ENCODE measurements around the gene SLIT1. TPM values are rescaled to one million over a fixed set of nuclear protein-coding genes. Genes with fewer than 3 reads are reported as not detected.

Gene SLIT1
- total RNA-seq, 1 donor: not detected

DNA sequence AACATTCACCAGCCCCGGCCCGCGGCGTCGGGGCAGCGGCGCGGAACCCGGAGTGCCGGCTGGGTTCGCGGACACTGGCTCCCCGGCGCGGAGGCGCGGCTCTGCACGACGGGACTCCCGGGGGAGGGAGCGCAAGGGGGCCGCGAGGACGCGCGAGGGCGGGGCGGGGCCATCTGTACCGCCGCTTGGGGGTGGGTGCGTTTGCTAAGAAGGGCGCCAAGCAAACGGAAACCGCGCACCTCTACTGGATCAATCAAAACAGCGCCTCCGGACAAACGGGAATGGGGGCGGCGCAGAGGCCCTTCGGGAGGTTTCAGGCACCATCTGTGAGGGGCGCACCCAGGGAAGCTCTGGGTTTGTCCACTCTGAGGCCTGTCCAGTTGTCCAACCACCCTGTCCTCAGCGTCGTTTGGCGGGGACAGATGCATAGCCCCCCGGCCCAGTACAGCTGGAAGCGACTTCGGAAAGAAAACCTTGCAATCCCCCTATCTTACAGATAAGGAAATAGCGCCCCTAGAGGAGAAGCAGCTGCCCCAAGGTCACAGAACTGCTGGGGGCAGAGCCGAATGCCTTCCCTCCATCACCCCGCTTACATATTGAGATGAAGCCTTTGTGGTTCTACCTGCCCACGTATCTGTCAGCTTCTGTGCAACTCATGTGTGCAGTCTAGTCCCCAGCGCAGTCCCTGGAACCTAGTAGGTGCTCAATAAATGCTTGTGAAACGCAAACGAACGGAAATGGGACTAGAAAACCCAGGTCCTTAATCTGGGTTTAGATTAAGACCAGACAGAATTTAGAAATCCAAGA lies 10.7 kb upstream of the SLIT1 start:
- TF ChIP-seq, protein P1, sequence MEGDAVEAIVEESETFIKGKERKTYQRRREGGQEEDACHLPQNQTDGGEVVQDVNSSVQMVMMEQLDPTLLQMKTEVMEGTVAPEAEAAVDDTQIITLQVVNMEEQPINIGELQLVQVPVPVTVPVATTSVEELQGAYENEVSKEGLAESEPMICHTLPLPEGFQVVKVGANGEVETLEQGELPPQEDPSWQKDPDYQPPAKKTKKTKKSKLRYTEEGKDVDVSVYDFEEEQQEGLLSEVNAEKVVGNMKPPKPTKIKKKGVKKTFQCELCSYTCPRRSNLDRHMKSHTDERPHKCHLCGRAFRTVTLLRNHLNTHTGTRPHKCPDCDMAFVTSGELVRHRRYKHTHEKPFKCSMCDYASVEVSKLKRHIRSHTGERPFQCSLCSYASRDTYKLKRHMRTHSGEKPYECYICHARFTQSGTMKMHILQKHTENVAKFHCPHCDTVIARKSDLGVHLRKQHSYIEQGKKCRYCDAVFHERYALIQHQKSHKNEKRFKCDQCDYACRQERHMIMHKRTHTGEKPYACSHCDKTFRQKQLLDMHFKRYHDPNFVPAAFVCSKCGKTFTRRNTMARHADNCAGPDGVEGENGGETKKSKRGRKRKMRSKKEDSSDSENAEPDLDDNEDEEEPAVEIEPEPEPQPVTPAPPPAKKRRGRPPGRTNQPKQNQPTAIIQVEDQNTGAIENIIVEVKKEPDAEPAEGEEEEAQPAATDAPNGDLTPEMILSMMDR (IDR thresholded peaks at IDR 0.05; ENCODE audit: extremely low read depth, low read depth, low read length): peak; percentile 79
- H3K4me3 ChIP-seq (ENCODE audit: insufficient read depth, low read length): peak overlapping the region; percentile 71
- peaks cover 32% of the 10 kb centered on the region for H3K27me3 ChIP-seq (ENCODE audit: insufficient read depth, low read length)
- no peaks in the 10 kb centered on the region for H3K36me3 ChIP-seq (ENCODE audit: insufficient read depth, low read length)
- H3K27ac ChIP-seq (ENCODE audit: low read depth, low read length): no peak overlapping the region
- H3K9me3 ChIP-seq (ENCODE audit: low read depth, low read length): no peaks in the 10 kb centered on the region
- DNase-seq (ENCODE audit: insufficient read length, low spot score, missing footprints): peak; percentile 93
- H4K20me1 ChIP-seq (ENCODE audit: insufficient read depth, low read length): no peaks in the 10 kb centered on the region
- H3K79me2 ChIP-seq (ENCODE audit: insufficient read depth, low read length): no peaks in the 10 kb centered on the region
- H3K4me1 ChIP-seq (ENCODE audit: insufficient read depth, low read length): peaks cover 3% of the 10 kb centered on the region
- peak overlapping the region; percentile 85 for H3K4me2 ChIP-seq (ENCODE audit: insufficient read depth, low read length)
- peak overlapping the region; percentile 77 for H2AFZ ChIP-seq (ENCODE audit: low read length)

DNA sequence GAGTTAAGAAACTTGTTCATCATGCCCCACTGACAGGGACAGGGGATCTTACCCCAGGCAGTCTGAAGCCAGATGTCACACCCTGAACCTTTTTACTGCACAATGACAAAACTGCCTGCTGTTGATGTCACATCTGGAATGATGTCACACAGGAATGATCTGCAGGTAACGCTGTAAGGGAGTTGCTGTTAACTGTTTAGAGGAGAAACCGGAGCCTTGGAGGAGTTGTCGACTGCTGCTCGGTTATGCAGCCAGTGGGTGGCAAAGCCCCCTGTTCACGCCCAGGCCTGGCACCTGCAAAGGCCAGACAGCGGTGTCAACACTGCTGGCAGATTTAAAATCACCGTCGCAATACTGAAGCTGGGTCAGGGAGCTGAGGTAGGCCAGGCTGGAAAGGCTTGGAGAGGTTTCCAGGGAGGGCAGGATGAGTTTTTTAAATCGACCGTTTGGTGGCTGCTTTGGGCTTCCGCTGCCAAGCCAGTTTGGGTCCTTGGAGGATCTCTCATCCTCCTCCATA lies 10.0 kb upstream of the SLIT1 start:
- peaks cover 3% of the 10 kb centered on the region for H3K4me1 ChIP-seq (ENCODE audit: insufficient read depth, low read length)
- no peak overlapping the region for H3K27ac ChIP-seq (ENCODE audit: low read depth, low read length)
- peak overlapping the region; percentile 85 for H3K4me2 ChIP-seq (ENCODE audit: insufficient read depth, low read length)
- no peaks in the 10 kb centered on the region for H3K79me2 ChIP-seq (ENCODE audit: insufficient read depth, low read length)
- H3K4me3 ChIP-seq (ENCODE audit: insufficient read depth, low read length): peak overlapping the region; percentile 71
- H3K9me3 ChIP-seq (ENCODE audit: low read depth, low read length): no peaks in the 10 kb centered on the region
- TF ChIP-seq, protein P1 (IDR thresholded peaks at IDR 0.05; ENCODE audit: extremely low read depth, low read depth, low read length): no peak
- H3K27me3 ChIP-seq (ENCODE audit: insufficient read depth, low read length): peaks cover 31% of the 10 kb centered on the region
- no peaks in the 10 kb centered on the region for H3K36me3 ChIP-seq (ENCODE audit: insufficient read depth, low read length)
- H2AFZ ChIP-seq (ENCODE audit: low read length): peak overlapping the region; percentile 59
- peak; percentile 56 for DNase-seq (ENCODE audit: insufficient read length, low spot score, missing footprints)
- H4K20me1 ChIP-seq (ENCODE audit: insufficient read depth, low read length): no peaks in the 10 kb centered on the region

DNA sequence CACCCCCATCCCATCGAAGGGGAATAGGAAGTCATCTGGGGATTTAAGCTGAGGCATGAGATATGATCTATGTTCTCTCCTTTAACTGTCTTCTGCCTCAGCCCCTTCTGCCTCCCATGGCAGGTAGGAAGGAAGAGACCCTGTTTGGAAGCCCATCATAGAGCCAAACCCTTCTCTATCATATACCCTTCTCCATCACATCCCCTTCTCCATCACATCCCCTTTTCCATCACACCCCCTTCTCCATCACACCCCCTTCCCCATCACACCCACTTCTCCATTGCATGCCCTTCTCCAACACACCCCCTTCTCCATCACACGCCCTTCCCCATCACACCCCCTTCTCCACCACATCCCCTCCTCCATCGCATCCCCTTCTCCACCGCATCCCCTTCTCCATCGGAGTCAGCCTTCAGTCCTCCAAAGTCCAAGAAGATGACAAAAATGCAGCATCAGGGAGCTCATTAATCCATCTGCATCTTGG lies 7.2 kb upstream of the SLIT1 start:
- TF ChIP-seq, protein P1 (IDR thresholded peaks at IDR 0.05; ENCODE audit: extremely low read depth, low read depth, low read length): no peak
- Histone ChIP-seq H3K4me1 (ENCODE audit: insufficient read depth, low read length) (peaks cover 3% of the 10 kb centered on the region), H3K9me3 (ENCODE audit: low read depth, low read length) (no peaks in the 10 kb centered on the region), H4K20me1 (ENCODE audit: insufficient read depth, low read length) (no peaks in the 10 kb centered on the region), H2AFZ (ENCODE audit: low read length) (no peak overlapping the region), H3K79me2 (ENCODE audit: insufficient read depth, low read length) (no peaks in the 10 kb centered on the region), H3K4me3 (ENCODE audit: insufficient read depth, low read length) (no peak overlapping the region), H3K36me3 (ENCODE audit: insufficient read depth, low read length) (no peaks in the 10 kb centered on the region), H3K4me2 (ENCODE audit: insufficient read depth, low read length) (no peak overlapping the region), H3K27ac (ENCODE audit: low read depth, low read length) (no peak overlapping the region), H3K27me3 (ENCODE audit: insufficient read depth, low read length) (peaks cover 32% of the 10 kb centered on the region)
- DNase-seq (ENCODE audit: insufficient read length, low spot score, missing footprints): no peak

DNA sequence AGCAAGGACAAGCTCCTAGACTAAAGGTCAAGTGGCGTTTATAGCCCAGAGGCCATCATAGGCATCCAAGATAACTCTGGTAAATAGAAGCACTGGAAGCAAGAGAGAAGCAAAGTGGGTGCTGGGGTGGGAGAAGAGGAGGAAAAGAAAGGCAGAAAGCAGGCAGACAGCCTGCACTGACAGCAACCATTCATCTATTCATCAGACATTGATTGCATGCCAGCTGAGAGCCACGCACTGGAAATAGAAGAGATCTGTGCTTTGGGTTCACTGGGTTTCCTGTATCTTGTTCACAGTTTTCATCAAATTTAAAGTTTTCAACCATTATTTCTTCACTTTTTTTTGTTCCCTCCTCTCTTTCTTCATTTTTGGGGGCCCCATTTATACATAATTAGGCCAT lies 4.7 kb upstream of the SLIT1 start:
- peak; percentile 35 for DNase-seq (ENCODE audit: insufficient read length, low spot score, missing footprints)
- no peak overlapping the region for H2AFZ ChIP-seq (ENCODE audit: low read length)
- H3K27ac ChIP-seq (ENCODE audit: low read depth, low read length): no peak overlapping the region
- no peak overlapping the region for H3K4me2 ChIP-seq (ENCODE audit: insufficient read depth, low read length)
- no peaks in the 10 kb centered on the region for H3K79me2 ChIP-seq (ENCODE audit: insufficient read depth, low read length)
- no peaks in the 10 kb centered on the region for H3K4me1 ChIP-seq (ENCODE audit: insufficient read depth, low read length)
- peaks cover 33% of the 10 kb centered on the region for H3K27me3 ChIP-seq (ENCODE audit: insufficient read depth, low read length)
- TF ChIP-seq, protein P1 (IDR thresholded peaks at IDR 0.05; ENCODE audit: extremely low read depth, low read depth, low read length): no peak
- H3K36me3 ChIP-seq (ENCODE audit: insufficient read depth, low read length): no peaks in the 10 kb centered on the region
- no peaks in the 10 kb centered on the region for H3K9me3 ChIP-seq (ENCODE audit: low read depth, low read length)
- no peak overlapping the region for H3K4me3 ChIP-seq (ENCODE audit: insufficient read depth, low read length)
- H4K20me1 ChIP-seq (ENCODE audit: insufficient read depth, low read length): no peaks in the 10 kb centered on the region

All from osteoblast (primary cell).